ENCODE data around the gene DERL3.
A peak's percentile ranks its signal among the peaks of the same experiment; 100 is the strongest.

DERL3 gene

GRCh38 chr22:23847991-23848864 lies 9.4 kb upstream of the DERL3 start:
- peak overlapping the region in 6 of 21 experiments; percentile 16 to 77 (median 61) for H3K27ac ChIP-seq
- no peak overlapping the region for H3K4me3 ChIP-seq

- Histone ChIP-seq H3K4me3 (no peak overlapping the region), H3K27ac (peak overlapping the region in 10 of 21 experiments; percentile 11 to 77 (median 52))
Observed at GRCh38 chr22:23847310-23847920, 8.6 kb upstream of the DERL3 start.

- Histone ChIP-seq H3K27ac (peak overlapping the region in 13 of 21 experiments; percentile 0 to 77 (median 49)), H3K4me3 (no peak overlapping the region)
Observed at GRCh38 chr22:23846081-23846469, 7.3 kb upstream of the DERL3 start.

GRCh38 chr22:23845265-23846080 lies 6.7 kb upstream of the DERL3 start:
- peak overlapping the region in 14 of 21 experiments; percentile 0 to 77 (median 48) for H3K27ac ChIP-seq
- no peak overlapping the region for H3K4me3 ChIP-seq

DNA sequence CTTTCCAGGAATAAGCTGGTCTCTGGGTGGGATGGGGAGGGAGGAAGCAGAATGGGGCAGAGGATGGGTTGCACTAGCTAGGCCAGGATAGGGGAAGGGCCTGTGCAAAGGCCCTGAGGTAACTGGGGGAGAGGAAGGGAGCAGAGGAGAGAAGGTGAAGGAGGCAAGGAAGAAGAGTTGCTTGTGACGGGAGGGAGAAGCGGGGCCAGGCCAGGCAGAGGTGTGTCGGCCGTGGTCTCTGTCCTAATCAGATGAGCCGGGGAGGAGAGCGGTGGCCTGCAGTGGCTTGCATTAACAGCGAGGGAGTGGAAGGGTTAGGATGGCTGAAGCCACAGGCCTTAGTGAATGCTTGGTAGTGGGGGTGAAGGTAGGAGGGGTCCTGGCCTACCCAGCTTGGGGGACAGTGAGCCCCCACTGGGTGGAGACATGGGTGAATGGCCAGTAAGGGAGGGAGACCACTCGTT lies 6.0 kb upstream of the DERL3 start:
- Histone ChIP-seq H3K4me3 (no peak overlapping the region), H3K27ac (peak overlapping the region in 10 of 21 experiments; percentile 0 to 77 (median 41))

DNA sequence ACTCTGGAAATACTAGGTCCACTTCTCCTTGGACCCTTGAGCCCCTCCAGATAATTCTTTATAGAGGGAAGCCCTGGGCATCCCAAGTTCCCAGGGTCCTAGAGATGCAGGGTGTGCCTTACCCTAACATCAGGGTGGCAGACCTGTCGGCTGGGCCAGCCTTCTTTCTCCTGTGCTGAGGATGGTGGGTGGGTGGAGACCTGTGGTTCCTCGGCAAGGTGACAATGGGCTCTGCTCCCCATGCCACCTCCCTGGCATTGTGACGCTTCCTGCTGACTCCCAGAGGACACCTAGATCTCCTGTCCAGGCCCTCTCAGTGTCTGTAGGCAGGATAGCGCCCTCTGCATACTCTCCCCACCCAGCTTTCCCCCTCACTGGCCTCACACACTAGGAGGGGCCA lies 3.8 kb upstream of the DERL3 start:
- H3K4me3 ChIP-seq, result no peak overlapping the region

GRCh38 chr22:23841736-23842445 lies 3.1 kb upstream of the DERL3 start:
- Histone ChIP-seq H3K4me3 (no peak overlapping the region), H3K27ac (peak overlapping the region in 3 of 21 experiments; percentile 22 to 61 (median 57))

More for the DNA sequence above, 3.8 kb upstream of the DERL3 start:
- no peak overlapping the region for H3K27ac ChIP-seq

DNA sequence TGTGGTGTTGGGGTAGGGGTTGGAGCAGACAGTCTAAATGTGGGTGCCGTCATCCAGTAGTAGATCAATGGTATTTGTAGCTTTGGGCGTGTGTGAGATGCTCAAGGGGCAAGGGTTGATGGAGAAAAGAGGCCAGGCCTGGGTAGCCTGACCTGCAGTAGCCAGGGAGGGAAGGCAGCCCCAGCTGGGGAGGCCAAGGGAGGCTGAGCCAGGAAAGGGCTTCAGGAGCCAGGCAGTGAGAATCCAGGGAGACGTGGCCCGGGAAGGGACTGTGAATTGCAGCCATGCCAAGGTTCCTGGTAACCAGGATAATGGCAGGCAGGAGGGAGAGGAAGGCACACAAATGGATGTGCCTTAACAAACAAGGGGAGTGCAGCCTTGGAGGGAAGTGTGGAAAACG lies 2.5 kb upstream of the DERL3 start:
- Histone ChIP-seq H3K4me3 (no peak overlapping the region), H3K27ac (peak overlapping the region in 3 of 21 experiments; percentile 22 to 61 (median 57))

GRCh38 chr22:23840026-23840425 lies 1.2 kb upstream of the DERL3 start:
- H3K27ac ChIP-seq, result peak overlapping the region in 2 of 21 experiments; percentile 46 to 61
- no peak overlapping the region for H3K4me3 ChIP-seq

GRCh38 chr22:23837911-23838680 lies 710 bp downstream of the DERL3 start:
- H3K27ac ChIP-seq, result peak overlapping the region in 9 of 21 experiments; percentile 1 to 55 (median 21)
- H3K4me3 ChIP-seq, result peak overlapping the region; percentile 19 to 45 (median 37)

GRCh38 chr22:23837496-23837859 lies 1.3 kb downstream of the DERL3 start:
- Histone ChIP-seq H3K27ac (peak overlapping the region in 3 of 21 experiments; percentile 16 to 55 (median 42)), H3K4me3 (no peak overlapping the region)

DNA sequence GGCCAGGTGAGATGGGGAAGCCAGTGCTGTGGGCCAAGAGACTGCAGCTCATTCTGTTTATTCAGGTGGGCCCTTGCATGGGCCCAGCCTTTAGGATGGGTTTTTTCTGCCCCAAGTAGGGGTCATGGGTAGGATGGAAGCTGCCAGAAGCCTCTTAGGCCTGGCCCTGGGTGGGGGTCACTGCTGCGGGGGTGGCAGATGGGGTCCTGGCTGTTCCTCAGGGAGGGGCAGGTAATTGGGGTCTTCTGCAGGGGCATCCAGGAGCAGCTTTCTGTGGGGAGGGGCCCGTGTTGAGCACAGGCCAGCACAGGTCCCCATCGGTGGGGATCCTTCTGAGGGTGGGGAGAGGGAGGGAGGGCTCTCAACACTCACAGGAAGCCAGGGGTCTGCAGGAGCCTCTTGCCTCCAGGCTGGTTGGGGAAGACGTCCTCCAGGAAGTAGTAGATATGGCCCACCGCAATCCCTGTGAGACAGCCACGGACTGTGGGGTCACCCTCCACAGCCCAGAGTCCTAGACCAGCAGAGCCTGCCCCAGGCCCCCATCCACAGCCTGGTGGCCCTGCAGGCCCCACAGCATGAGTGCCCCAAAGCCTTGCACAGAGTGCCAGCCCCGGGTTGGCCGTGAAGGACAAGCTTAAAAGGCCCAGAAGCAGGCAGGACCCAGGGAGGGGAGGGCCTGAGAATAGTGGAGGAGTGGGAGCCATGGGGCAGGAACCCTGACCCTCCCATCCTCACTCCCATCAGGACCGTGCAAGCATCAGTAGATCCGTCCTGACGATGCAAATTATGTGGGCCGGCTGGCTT lies 1.9 kb downstream of the DERL3 start:
- no peak overlapping the region for H3K4me3 ChIP-seq
- H3K27ac ChIP-seq, result no peak overlapping the region

DNA sequence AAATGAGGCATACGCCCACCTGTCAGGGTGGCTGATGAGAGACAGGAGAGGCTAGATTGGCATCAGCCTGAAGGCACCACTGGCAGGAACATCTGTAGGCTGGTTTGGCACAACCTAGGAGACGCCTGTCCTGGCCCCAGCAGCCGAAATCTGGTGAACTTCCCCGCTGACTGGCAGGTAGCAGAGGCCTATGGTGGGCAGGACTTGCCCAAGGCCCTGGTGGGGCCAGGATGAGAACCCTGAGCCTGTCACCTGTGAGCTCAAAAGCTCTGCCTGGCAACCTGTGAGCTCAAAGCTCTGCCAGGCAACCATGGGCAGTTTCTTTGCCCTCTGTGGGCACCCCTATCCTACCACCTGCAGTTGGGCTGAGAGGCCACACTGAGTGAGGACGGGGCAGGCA lies 2.5 kb downstream of the DERL3 start:
- Histone ChIP-seq H3K4me3 (no peak overlapping the region), H3K27ac (no peak overlapping the region)

DNA sequence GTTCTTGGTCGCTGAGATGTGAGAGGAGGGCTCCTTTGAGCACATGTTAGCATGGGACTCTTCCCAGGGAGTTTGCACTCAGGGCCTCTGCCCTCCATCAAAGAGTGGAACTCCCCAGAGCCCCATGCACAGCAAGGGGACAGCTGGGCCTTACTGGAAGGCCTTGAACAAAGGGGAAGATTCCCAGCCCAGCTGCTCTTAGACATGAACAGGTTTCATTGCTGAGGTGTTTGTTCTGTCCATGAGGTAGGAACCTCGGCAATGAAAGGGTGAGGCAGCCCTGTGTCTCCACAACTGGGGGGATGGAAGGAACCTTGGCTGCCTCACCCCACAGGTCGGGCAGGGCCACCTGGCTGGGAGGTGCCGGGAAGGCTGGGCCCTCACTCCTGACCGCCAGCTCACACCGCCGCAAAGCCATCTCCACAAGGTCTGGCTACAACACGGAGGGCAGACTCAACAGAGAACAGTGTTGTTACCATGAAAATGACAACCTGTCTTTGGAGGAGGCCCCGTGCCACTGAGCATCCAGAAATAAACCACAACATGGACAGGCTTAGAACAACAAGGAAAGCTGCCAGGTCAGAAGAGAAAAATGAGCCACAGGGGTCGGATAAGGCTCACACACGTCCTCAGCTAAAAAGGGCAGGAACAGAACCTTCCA lies 3.2 kb downstream of the DERL3 start:
- H3K27ac ChIP-seq, result peak overlapping the region in 2 of 21 experiments; percentile 27 to 30
- H3K4me3 ChIP-seq, result no peak overlapping the region

DNA sequence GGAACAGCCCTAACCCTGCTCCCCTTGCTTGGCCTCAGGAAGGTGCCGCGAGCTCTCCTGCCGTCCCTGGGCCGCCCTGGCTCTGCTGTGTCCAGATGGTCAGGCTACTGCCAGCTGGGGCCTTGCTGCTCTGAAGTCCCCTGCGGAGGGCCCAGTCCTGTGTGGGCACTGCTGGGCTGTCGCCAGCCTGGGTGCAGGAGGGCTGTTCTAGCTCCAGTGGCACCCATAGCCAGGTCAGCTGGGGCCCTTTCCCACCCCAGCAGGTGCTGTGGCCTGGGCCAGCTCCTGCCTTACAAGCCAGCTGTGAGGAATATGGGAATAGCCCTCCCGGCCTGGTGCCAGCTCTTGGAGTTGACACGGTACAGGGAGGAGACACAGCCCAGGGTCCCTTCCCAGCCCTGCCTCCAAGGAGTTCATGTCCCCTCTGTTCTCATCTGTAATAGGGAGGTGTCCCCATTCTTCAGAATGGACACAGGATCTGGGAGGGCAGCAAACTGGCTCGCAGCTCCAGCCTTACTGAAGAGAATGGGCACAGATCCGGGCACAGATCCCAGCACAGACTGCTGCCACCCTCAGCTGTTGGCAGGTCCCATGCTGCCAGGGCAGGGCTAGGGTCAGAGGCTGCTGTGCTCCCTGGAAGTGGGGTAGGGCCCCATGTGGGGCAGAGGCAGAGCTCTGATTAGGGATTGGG lies 3.9 kb downstream of the DERL3 start:
- Histone ChIP-seq H3K27ac (peak overlapping the region in 3 of 21 experiments; percentile 11 to 30 (median 27)), H3K4me3 (no peak overlapping the region)

DNA sequence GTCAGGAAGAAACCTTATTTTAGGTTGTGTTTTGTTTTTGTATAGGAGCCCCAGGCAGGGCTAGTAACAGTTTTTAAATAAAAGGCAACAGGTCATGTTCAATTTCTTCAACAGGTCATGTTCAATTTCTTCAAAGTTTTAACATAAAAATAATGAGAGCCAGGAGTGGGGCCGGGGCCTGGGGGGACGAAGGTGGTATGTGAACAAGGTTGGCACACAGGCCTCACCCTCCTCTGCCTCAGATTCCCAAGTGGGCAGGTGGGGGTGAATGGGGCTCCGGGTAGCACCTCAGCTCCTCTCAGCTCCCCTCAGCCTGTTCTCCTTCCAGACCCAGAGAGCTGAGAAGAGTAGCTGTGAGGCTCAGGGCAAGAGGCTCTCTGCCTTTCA lies 4.4 kb downstream of the DERL3 start:
- Histone ChIP-seq H3K27ac (peak overlapping the region in 2 of 21 experiments; percentile 11 to 27), H3K4me3 (no peak overlapping the region)

- Histone ChIP-seq H3K4me3 (no peak overlapping the region), H3K27ac (peak overlapping the region in 1 of 21 experiments; percentile 14)
Observed at GRCh38 chr22:23833911-23834317, 4.9 kb downstream of the DERL3 start.

Data from skin epidermis (tissue), 12 donors.